ENCODE measurements around the gene MBD3L4. TPM values are rescaled to one million over a fixed set of nuclear protein-coding genes. Genes with fewer than 3 reads are reported as not detected.
"Not testable (repeated sequence)": the region's sequence is repeated elsewhere in the genome, so short reads cannot be mapped to it uniquely, and the experiment has no call there.

The MBD3L4 gene
- total RNA-seq, 2 donors from 2014 or later: not detected

DNA sequence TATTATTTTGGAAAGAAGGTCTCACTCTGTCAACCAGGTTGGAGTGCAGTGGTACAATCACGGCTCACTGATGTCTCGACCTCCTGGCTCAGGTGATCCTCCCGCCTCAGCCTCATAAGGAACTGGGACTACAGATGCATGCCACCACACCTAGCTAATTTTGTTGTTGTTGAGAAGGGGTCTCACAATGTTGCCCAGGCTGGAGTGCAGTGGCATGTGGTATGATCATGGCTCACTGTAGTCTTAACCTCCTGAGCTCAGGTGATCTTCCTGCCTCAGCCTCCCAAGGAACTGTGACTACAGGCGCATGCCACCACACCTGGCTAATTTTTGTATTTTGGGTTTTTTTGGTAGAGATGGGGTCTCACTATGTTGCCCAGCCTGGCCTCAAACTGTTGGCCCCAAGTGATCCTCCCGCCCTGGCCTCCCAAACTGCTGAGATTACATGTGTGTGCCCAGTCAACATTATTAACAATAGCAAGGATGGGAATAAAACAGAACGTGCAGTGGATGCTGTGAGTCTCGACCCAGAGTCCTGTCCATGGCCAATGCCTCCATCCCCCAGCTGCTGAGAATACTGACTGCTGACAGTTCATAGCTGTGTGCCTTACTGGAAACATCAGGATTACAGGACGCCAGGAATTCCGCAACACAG is 23.9 kb upstream of the MBD3L4 start:
- no peaks in the 10 kb centered on the region for H3K9me3 ChIP-seq (ENCODE audit: control insufficient read depth, low read length, poor library complexity, severe bottlenecking)
- H3K4me1 Mint-ChIP-seq: peaks cover 2% of the 10 kb centered on the region
- no peak overlapping the region for H3K4me3 Mint-ChIP-seq
- no peaks in the 10 kb centered on the region for H3K27me3 Mint-ChIP-seq
- DNase-seq (no peak), ATAC-seq (no peak)
- no peaks in the 10 kb centered on the region for H3K36me3 Mint-ChIP-seq (ENCODE audit: low read depth)
- H3K27ac Mint-ChIP-seq: no peak overlapping the region

DNA sequence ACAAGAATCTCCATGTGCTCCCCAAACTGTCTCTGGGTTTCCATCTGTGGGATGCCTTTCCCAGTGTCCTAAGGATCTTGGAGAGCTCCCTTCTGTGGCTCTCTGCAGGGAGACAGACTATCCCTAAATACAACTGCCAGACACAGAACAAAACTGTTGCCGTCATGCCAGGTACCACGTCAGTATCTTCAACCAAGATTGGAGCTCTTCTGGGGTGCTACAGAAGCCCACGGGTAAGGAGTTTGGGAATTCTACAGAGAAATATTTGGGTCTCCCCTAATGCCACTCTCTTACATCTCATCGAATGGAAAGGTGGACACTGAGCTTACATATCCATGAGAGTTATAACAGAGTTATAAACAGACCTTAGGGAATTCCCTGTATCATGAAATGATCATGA is 23.4 kb upstream of the MBD3L4 start:
- no peaks in the 10 kb centered on the region for H3K4me1 Mint-ChIP-seq
- ATAC-seq: no peak
- H3K27me3 Mint-ChIP-seq: no peaks in the 10 kb centered on the region
- H3K36me3 Mint-ChIP-seq (ENCODE audit: low read depth): no peaks in the 10 kb centered on the region
- no peak overlapping the region for H3K4me3 Mint-ChIP-seq
- H3K27ac Mint-ChIP-seq: no peak overlapping the region
- DNase-seq: no peak
- no peaks in the 10 kb centered on the region for H3K9me3 ChIP-seq (ENCODE audit: control insufficient read depth, low read length, poor library complexity, severe bottlenecking)

DNA sequence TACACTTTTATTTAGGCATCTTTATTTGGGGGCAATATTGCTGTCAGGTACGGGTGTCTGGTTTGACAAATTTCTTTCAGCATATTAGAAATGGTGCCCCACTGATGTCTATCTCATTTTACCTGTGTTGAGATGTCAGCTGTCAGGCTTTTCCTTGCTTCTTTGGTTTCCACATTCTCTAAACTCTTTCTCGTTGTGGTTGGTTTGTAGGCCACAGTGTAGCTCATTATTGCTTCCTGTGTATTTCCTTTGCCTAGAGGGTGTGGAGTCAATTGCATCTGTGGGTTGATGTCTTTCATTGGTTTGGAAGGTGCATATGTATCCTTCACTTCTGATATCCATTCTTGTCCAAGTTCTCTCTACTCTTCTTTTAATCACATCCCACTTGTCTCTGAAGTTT is 20.0 kb upstream of the MBD3L4 start:
- not testable (repeated sequence) for H3K9me3 ChIP-seq (ENCODE audit: control insufficient read depth, low read length, poor library complexity, severe bottlenecking); H3K27ac Mint-ChIP-seq; H3K27me3 Mint-ChIP-seq; DNase-seq; H3K4me1 Mint-ChIP-seq; H3K36me3 Mint-ChIP-seq (ENCODE audit: low read depth); H3K4me3 Mint-ChIP-seq
- peak; percentile 47 for ATAC-seq

DNA sequence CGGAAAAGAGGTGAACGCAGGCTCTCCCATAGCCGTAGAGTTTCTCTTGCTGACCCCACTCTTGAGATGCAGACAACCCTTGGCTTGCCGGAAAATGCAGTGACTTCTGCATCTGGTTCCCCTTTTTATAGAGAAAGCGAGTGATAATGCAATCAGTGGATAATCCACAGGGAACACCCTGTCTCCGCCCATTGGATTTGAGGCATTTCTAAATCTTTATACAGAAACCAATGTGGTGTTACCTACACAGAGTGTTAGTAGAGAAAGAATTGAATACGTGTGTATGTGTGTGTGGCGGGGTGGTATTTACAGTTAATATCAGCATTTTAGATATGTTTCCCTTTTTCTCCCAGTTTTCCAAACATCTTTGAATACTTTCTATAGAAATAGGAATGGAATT is 18.6 kb upstream of the MBD3L4 start, which contains the start of gene MBD3L3:
Gene MBD3L3 (minus strand): TSS at position 101 of the 400 bp plus-strand sequence. CDS start 71 bp downstream, at position 30.
- not testable (repeated sequence) for DNase-seq; H3K36me3 Mint-ChIP-seq (ENCODE audit: low read depth); H3K4me3 Mint-ChIP-seq; H3K27me3 Mint-ChIP-seq; H3K27ac Mint-ChIP-seq; H3K9me3 ChIP-seq (ENCODE audit: control insufficient read depth, low read length, poor library complexity, severe bottlenecking); ATAC-seq; H3K4me1 Mint-ChIP-seq

DNA sequence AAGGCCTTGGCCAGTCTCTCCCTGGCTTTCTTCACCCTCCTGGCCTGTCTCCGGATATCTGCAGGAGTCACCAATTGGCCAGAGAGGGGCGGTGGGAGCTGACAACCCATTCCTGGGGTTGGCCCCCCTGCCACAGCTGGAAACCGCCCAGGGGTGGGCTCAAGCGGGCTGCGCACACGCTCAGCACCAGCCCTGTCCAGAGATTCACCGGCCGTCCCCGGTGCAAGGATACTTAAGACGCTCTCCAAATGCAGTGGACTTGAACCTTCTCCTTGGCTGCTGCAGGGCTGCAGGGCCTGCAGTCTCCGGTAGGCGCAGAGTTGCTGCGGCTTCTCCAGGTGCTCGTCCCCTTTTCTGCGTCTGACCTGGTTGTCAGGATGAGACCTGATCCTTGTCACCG is 16.4 kb upstream of the MBD3L4 start:
- not testable (repeated sequence) for H3K4me1 Mint-ChIP-seq; H3K9me3 ChIP-seq (ENCODE audit: control insufficient read depth, low read length, poor library complexity, severe bottlenecking); ATAC-seq; DNase-seq; H3K27me3 Mint-ChIP-seq; H3K27ac Mint-ChIP-seq; H3K4me3 Mint-ChIP-seq; H3K36me3 Mint-ChIP-seq (ENCODE audit: low read depth)

DNA sequence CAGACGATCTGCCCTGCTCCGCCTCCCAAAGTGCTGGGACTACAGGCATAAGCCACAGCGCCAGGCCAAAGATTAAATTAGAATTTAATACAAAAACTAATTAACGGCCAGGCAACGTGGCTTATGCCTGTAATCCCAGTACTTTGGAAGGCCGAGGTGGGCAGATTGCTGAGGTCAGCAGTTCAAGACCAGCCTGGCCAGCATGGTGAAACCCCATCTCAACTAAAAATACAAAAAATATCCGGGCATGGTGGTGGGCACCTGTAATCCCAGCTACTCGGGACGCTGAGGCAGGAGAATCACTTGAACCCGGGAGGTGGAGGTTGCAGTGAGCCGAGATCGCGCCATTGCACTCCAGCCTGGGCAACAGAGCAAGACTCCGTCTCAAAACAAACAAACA is 15.7 kb upstream of the MBD3L4 start:
- H3K36me3 Mint-ChIP-seq (ENCODE audit: low read depth): not testable (repeated sequence)

DNA sequence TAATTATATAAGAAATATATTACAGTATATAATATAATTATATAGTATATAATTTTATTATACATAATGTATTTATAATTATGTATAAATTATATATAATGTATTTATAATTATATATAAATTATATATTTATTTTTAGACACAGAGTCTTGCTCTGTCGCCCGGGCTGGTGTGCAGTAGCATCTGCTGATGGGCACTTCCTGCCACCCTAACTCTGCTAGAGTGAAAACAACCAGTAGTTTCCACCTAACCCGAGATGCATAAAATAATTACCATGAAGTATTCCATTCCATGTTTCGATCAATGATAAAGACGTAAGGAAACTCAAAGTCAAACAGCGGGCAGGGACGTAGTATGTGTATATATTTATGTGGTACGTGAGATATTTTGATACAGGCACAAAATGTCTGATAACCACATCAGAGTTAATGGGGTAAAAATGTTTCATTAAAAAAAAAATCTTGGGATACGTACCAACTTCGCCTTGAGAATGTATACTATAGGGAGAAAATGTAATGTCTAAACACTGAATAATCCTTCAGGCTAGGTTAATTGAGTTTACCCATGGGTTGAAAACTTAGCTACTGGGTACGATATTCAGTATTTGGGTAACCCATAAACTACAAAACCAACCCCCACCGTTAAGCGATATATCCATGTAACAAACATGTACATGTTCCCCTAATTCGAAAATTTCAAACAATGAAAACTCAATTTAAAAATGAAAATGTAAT is 14.8 kb upstream of the MBD3L4 start:
- not testable (repeated sequence) for H3K4me3 Mint-ChIP-seq; H3K4me1 Mint-ChIP-seq; DNase-seq; H3K36me3 Mint-ChIP-seq (ENCODE audit: low read depth); ATAC-seq; H3K27me3 Mint-ChIP-seq; H3K9me3 ChIP-seq (ENCODE audit: control insufficient read depth, low read length, poor library complexity, severe bottlenecking); H3K27ac Mint-ChIP-seq

More for the DNA sequence above, 15.7 kb upstream of the MBD3L4 start:
- not testable (repeated sequence) for ATAC-seq; H3K4me1 Mint-ChIP-seq; H3K27me3 Mint-ChIP-seq; H3K9me3 ChIP-seq (ENCODE audit: control insufficient read depth, low read length, poor library complexity, severe bottlenecking); H3K27ac Mint-ChIP-seq; DNase-seq; H3K4me3 Mint-ChIP-seq

DNA sequence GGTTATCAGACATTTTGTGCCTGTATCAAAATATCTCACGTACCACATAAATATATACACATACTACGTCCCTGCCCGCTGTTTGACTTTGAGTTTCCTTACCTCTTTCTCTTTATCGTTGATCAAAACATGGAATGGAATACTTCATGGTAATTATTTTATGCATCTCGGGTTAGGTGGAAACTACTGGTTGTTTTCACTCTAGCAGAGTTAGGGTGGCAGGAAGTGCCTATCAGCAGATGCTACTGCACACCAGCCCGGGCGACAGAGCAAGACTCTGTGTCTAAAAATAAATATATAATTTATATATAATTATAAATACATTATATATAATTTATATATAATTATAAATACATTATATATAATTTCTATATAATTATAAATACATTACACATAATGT is 12.9 kb upstream of the MBD3L4 start:
- H3K9me3 ChIP-seq (ENCODE audit: control insufficient read depth, low read length, poor library complexity, severe bottlenecking); H3K4me3 Mint-ChIP-seq; H3K27me3 Mint-ChIP-seq; H3K36me3 Mint-ChIP-seq (ENCODE audit: low read depth); H3K4me1 Mint-ChIP-seq; H3K27ac Mint-ChIP-seq; DNase-seq; ATAC-seq: not testable (repeated sequence)

DNA sequence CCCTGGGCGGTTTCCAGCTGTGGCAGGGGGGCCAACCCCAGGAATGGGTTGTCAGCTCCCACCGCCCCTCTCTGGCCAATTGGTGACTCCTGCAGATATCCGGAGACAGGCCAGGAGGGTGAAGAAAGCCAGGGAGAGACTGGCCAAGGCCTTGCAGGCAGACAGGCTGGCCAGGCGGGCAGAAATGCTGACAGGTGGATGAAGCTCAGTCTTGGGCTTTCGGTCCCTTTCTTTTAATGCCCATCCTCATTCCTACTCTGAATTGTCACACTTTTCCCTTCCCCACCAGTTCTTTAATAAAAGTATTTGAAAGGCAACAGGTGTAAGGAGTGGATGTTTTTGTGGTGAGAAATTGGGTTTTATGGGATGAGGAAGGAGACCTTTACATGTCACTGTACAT is 11.4 kb upstream of the MBD3L4 start:
- DNase-seq; H3K27ac Mint-ChIP-seq; ATAC-seq; H3K9me3 ChIP-seq (ENCODE audit: control insufficient read depth, low read length, poor library complexity, severe bottlenecking); H3K27me3 Mint-ChIP-seq; H3K4me1 Mint-ChIP-seq; H3K4me3 Mint-ChIP-seq; H3K36me3 Mint-ChIP-seq (ENCODE audit: low read depth): not testable (repeated sequence)

DNA sequence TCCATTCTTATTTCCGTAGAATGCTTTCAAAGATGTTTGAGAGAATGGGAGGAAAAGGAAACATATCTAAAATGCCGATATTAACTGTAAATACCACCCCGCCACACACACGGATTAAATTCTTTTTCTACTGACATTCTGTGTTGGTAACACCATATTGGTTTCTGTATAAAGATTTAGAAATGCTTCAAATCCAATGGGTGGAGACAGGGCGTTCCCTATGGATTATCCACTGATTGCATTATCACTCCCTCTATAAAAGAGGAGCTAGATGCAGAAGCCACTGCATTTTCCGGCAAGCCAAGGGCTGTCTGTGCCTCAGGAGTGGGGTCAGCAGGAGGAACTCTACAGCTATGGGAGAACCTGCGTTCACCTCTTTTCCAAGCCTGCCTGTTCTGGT is 9.0 kb upstream of the MBD3L4 start, which contains the start of gene MBD3L2:
Gene MBD3L2 (plus strand): TSS at position 301 of the 400 bp plus-strand sequence. CDS start 53 bp downstream, at position 354.
- not testable (repeated sequence) for H3K4me1 Mint-ChIP-seq; ATAC-seq; DNase-seq; H3K4me3 Mint-ChIP-seq; H3K9me3 ChIP-seq (ENCODE audit: control insufficient read depth, low read length, poor library complexity, severe bottlenecking); H3K36me3 Mint-ChIP-seq (ENCODE audit: low read depth); H3K27ac Mint-ChIP-seq; H3K27me3 Mint-ChIP-seq

DNA sequence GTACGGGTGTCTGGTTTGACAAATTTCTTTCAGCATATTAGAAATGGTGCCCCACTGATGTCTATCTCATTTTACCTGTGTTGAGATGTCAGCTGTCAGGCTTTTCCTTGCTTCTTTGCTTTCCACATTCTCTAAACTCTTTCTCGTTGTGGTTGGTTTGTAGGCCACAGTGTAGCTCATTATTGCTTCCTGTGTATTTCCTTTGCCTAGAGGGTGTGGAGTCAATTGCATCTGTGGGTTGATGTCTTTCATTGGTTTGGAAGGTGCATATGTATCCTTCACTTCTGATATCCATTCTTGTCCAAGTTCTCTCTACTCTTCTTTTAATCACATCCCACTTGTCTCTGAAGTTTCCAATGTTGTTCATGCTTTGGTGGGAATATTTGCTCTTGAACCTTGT is 1.6 kb upstream of the MBD3L4 start:
- not testable (repeated sequence) for ATAC-seq; H3K9me3 ChIP-seq (ENCODE audit: control insufficient read depth, low read length, poor library complexity, severe bottlenecking); H3K27me3 Mint-ChIP-seq; H3K36me3 Mint-ChIP-seq (ENCODE audit: low read depth); H3K27ac Mint-ChIP-seq; H3K4me1 Mint-ChIP-seq; DNase-seq; H3K4me3 Mint-ChIP-seq

DNA sequence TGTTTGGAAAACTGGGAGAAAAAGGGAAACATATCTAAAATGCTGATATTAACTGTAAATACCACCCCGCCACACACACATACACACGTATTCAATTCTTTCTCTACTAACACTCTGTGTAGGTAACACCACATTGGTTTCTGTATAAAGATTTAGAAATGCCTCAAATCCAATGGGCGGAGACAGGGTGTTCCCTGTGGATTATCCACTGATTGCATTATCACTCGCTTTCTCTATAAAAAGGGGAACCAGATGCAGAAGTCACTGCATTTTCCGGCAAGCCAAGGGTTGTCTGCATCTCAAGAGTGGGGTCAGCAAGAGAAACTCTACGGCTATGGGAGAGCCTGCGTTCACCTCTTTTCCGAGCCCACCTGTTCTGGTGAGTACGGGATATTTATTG is 9.7 kb downstream of the MBD3L4 start, which contains the start of gene MBD3L5:
Gene MBD3L5 (plus strand): TSS at position 301 of the 400 bp plus-strand sequence. CDS start 34 bp downstream, at position 335.
- not testable (repeated sequence) for H3K36me3 Mint-ChIP-seq (ENCODE audit: low read depth); H3K9me3 ChIP-seq (ENCODE audit: control insufficient read depth, low read length, poor library complexity, severe bottlenecking); H3K27me3 Mint-ChIP-seq; H3K4me1 Mint-ChIP-seq; DNase-seq; H3K27ac Mint-ChIP-seq; ATAC-seq; H3K4me3 Mint-ChIP-seq

DNA sequence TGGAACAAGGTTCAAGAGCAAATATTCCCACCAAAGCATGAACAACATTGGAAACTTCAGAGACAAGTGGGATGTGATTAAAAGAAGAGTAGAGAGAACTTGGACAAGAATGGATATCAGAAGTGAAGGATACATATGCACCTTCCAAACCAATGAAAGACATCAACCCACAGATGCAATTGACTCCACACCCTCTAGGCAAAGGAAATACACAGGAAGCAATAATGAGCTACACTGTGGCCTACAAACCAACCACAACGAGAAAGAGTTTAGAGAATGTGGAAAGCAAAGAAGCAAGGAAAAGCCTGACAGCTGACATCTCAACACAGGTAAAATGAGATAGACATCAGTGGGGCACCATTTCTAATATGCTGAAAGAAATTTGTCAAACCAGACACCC is 11.2 kb downstream of the MBD3L4 start:
- DNase-seq; H3K4me3 Mint-ChIP-seq; H3K9me3 ChIP-seq (ENCODE audit: control insufficient read depth, low read length, poor library complexity, severe bottlenecking); ATAC-seq; H3K4me1 Mint-ChIP-seq; H3K27ac Mint-ChIP-seq; H3K36me3 Mint-ChIP-seq (ENCODE audit: low read depth); H3K27me3 Mint-ChIP-seq: not testable (repeated sequence)

DNA sequence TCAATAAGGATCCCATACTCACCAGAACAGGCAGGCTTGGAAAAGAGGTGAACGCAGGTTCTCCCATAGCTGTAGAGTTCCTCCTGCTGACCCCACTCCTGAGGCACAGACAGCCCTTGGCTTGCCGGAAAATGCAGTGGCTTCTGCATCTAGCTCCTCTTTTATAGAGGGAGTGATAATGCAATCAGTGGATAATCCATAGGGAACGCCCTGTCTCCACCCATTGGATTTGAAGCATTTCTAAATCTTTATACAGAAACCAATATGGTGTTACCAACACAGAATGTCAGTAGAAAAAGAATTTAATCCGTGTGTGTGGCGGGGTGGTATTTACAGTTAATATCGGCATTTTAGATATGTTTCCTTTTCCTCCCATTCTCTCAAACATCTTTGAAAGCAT is 18.6 kb downstream of the MBD3L4 start, which contains the start of gene MBD3L2B:
Gene MBD3L2B (minus strand): TSS at position 101 of the 400 bp plus-strand sequence. CDS start 34 bp downstream, at position 67.
- H3K36me3 Mint-ChIP-seq (ENCODE audit: low read depth): not testable (repeated sequence)

More for the DNA sequence above, 18.6 kb downstream of the MBD3L4 start, which contains the start of gene MBD3L2B:
- not testable (repeated sequence) for DNase-seq; H3K9me3 ChIP-seq (ENCODE audit: control insufficient read depth, low read length, poor library complexity, severe bottlenecking); H3K4me3 Mint-ChIP-seq; ATAC-seq; H3K27ac Mint-ChIP-seq; H3K27me3 Mint-ChIP-seq; H3K4me1 Mint-ChIP-seq

All from T-helper 17 cell (primary cell).